Measurements from ENCODE around the gene LIPT2.
"Not testable (repeated sequence)": the region's sequence is repeated elsewhere in the genome, so short reads cannot be mapped to it uniquely, and the experiment has no call there.

The LIPT2 gene

DNA sequence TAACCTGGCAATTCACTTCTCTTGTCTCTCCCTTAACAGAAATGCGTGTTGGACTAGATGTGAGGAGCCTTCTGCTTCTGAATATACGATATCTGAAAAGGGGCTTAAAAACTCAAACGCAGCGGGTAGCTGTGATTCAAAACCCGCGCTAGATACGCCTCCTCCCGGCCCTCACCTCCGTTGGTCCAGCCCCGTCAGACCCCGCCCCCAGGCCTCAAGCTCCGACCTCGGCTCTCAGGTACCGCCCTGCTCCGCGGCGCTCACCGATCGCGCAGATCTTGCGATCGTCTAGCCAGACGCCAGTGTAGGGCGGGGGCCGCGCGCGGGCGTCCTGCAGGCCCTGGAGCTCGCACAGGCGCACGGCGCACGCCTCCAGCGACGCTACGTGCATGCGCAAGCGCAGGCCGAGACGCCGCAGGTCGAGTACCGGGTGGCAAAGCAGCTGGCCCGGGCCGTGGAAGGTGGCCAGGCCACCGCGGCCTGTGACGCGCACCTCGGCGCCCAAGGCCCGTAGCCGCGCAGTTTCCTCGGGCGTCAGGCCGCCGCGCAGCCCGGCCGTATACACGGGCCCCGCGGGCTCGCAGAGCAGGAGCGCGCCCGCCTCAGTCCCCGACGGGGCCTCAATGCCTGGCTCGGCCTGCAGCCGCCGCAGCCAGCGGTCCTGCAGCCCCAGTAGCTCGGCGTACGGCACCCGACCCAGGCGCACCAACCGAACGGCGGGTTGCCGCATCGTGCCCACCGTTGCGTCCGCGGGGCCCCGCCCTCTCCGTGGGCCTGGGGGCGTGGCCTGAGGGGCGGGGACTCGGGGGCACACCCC lies at the start of gene LIPT2:
LIPT2 (minus strand) TSS at position 751 of the 817 bp plus-strand sequence; CDS start at position 730, 21 bp downstream.
- Mint-ChIP-seq H3K4me1 (peaks cover 23% of the 10 kb centered on the region), H3K9me3 (no peaks in the 10 kb centered on the region), H3K27me3 (no peaks in the 10 kb centered on the region), H3K4me3 (peak within 1 kb of the TSS; percentile 69), H3K27ac (ENCODE audit: low read depth) (peak within 1 kb of the TSS; percentile 54), H3K36me3 (ENCODE audit: insufficient read depth) (peaks cover 4% of the 10 kb centered on the region)
- peak; percentile 91 to 95 for DNase-seq (ENCODE audit: low spot score in 2 of 2)
- peak; percentile 99 for ATAC-seq (replicated peaks; ENCODE audit: extremely low read depth, poor library complexity, severe bottlenecking)

DNA sequence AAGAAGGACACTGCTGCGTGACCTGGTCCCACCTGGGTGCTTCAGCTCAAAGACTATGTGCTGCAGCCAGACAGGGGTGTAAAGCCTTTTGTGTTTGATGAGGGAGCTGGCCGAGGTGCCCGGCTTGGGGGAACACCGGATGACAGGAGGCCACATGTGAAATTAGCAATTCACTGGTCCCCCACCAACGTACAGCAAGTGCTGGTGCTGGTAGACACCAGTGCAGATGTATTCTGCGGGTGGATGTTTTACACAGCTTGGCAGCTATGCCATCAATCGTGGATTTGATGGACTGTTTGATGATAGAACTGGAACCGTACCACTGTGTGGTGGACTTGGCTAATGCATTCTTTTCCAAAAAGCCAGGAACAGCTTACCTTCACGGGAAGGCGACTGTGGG lies 47.9 kb upstream of the LIPT2 start:
- no peak overlapping the region for H3K27ac Mint-ChIP-seq (ENCODE audit: low read depth)
- no peak for DNase-seq (ENCODE audit: low spot score in 2 of 2)
- ATAC-seq (replicated peaks; ENCODE audit: extremely low read depth, poor library complexity, severe bottlenecking): no peak
- H3K36me3 Mint-ChIP-seq (ENCODE audit: insufficient read depth): no peaks in the 10 kb centered on the region
- no peak overlapping the region for H3K4me3 Mint-ChIP-seq
- H3K27me3 Mint-ChIP-seq: peaks cover 48% of the 10 kb centered on the region
- H3K4me1 Mint-ChIP-seq: no peaks in the 10 kb centered on the region
- peaks cover 12% of the 10 kb centered on the region for H3K9me3 Mint-ChIP-seq

GRCh38 chr11:74540270-74540669 lies 46.7 kb upstream of the LIPT2 start:
- H3K4me1 Mint-ChIP-seq: no peaks in the 10 kb centered on the region
- no peak for ATAC-seq (replicated peaks; ENCODE audit: extremely low read depth, poor library complexity, severe bottlenecking)
- H3K27ac Mint-ChIP-seq (ENCODE audit: low read depth): no peak overlapping the region
- H3K27me3 Mint-ChIP-seq: peaks cover 48% of the 10 kb centered on the region
- no peak overlapping the region for H3K4me3 Mint-ChIP-seq
- H3K36me3 Mint-ChIP-seq (ENCODE audit: insufficient read depth): no peaks in the 10 kb centered on the region
- DNase-seq (ENCODE audit: low spot score in 2 of 2): no peak
- H3K9me3 Mint-ChIP-seq: peaks cover 12% of the 10 kb centered on the region

DNA sequence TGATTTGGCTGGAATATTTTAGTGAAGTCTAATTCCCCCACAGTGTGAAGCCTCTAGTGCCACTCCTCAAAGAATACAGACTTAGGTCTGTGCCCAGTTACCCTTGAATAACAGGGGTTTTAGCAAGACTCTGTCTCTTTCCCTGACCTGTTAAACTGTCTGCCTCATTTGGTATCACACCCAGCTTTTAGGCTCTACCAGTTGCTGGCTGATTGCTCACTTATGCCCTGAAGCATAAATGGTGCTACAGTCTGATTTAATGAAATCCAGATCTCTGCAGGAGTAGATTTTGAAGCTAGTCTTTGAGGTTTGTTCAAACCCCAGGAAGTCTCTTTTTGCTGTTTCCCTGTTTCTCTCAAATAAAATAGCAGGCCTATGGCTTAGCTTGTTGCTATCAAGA lies 45.2 kb upstream of the LIPT2 start:
- ATAC-seq (replicated peaks; ENCODE audit: extremely low read depth, poor library complexity, severe bottlenecking) (no peak), DNase-seq (ENCODE audit: low spot score in 2 of 2) (no peak)
- Mint-ChIP-seq H3K4me1 (no peaks in the 10 kb centered on the region), H3K36me3 (ENCODE audit: insufficient read depth) (no peaks in the 10 kb centered on the region), H3K9me3 (peaks cover 12% of the 10 kb centered on the region), H3K27ac (ENCODE audit: low read depth) (no peak overlapping the region), H3K27me3 (peaks cover 61% of the 10 kb centered on the region), H3K4me3 (no peak overlapping the region)

- no peaks in the 10 kb centered on the region for H3K36me3 Mint-ChIP-seq (ENCODE audit: insufficient read depth)
- no peaks in the 10 kb centered on the region for H3K4me1 Mint-ChIP-seq
- ATAC-seq (replicated peaks; ENCODE audit: extremely low read depth, poor library complexity, severe bottlenecking) (no peak), DNase-seq (ENCODE audit: low spot score in 2 of 2) (no peak)
- H3K4me3 Mint-ChIP-seq: no peak overlapping the region
- peaks cover 58% of the 10 kb centered on the region for H3K27me3 Mint-ChIP-seq
- peaks cover 12% of the 10 kb centered on the region for H3K9me3 Mint-ChIP-seq
- H3K27ac Mint-ChIP-seq (ENCODE audit: low read depth): no peak overlapping the region
These were observed 42.0 kb upstream of the LIPT2 start for GRCh38 chr11:74535371-74536160.

DNA sequence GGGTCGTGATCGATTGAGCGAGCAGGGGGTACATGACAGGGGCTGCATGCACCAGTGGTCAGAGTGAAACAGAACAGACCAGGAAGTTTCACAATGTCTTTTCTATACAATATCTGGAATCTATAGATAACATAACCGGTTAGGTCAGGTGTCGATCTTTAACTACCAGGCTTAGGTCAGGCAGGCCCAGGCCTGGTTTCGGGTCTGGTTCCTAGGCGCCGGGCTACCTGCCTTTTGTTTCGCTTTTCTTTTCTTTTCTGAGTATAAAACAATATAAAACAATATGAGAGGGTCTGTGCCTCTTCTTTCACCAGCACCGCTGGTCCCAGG lies 41.4 kb upstream of the LIPT2 start:
- H3K9me3 Mint-ChIP-seq: peaks cover 12% of the 10 kb centered on the region
- not testable (repeated sequence) for H3K4me1 Mint-ChIP-seq; ATAC-seq (replicated peaks; ENCODE audit: extremely low read depth, poor library complexity, severe bottlenecking); H3K4me3 Mint-ChIP-seq; DNase-seq (ENCODE audit: low spot score in 2 of 2); H3K36me3 Mint-ChIP-seq (ENCODE audit: insufficient read depth); H3K27ac Mint-ChIP-seq (ENCODE audit: low read depth)
- H3K27me3 Mint-ChIP-seq: peaks cover 54% of the 10 kb centered on the region

GRCh38 chr11:74534216-74534945 lies 40.9 kb upstream of the LIPT2 start:
- H3K9me3 Mint-ChIP-seq: peaks cover 12% of the 10 kb centered on the region
- H3K27ac Mint-ChIP-seq (ENCODE audit: low read depth): no peak overlapping the region
- DNase-seq (ENCODE audit: low spot score in 2 of 2) (no peak), ATAC-seq (replicated peaks; ENCODE audit: extremely low read depth, poor library complexity, severe bottlenecking) (no peak)
- H3K27me3 Mint-ChIP-seq: peaks cover 56% of the 10 kb centered on the region
- no peak overlapping the region for H3K4me3 Mint-ChIP-seq
- no peaks in the 10 kb centered on the region for H3K36me3 Mint-ChIP-seq (ENCODE audit: insufficient read depth)
- H3K4me1 Mint-ChIP-seq: no peaks in the 10 kb centered on the region

GRCh38 chr11:74533421-74533820 lies 39.9 kb upstream of the LIPT2 start:
- Mint-ChIP-seq H3K4me3 (no peak overlapping the region), H3K9me3 (peaks cover 12% of the 10 kb centered on the region), H3K27ac (ENCODE audit: low read depth) (no peak overlapping the region), H3K4me1 (no peaks in the 10 kb centered on the region), H3K27me3 (peaks cover 52% of the 10 kb centered on the region), H3K36me3 (ENCODE audit: insufficient read depth) (no peaks in the 10 kb centered on the region)
- ATAC-seq (replicated peaks; ENCODE audit: extremely low read depth, poor library complexity, severe bottlenecking): no peak
- no peak for DNase-seq (ENCODE audit: low spot score in 2 of 2)

GRCh38 chr11:74532501-74533246 lies 39.1 kb upstream of the LIPT2 start:
- no peak for ATAC-seq (replicated peaks; ENCODE audit: extremely low read depth, poor library complexity, severe bottlenecking)
- DNase-seq (ENCODE audit: low spot score in 2 of 2): no peak
- H3K4me1 Mint-ChIP-seq: no peaks in the 10 kb centered on the region

DNA sequence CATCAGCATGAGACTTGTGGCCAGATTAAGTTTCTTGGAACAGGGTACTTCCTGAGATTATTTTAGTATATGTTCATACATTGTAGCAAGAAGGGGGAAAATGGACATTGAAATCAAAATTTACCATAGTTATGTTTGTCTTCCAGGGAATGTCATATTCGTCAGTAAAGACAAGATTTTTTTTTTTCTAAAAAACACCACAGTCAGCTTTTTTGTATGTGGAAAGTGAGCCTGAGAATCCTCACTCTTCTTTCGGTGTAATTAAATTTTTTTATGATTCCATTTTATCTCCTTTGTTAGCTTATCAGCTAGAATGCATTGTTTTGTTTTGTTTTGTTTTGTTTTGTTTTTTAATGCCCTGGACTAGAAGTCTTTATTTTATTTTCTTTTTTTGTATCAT lies 31.5 kb upstream of the LIPT2 start:
- Mint-ChIP-seq H3K4me3 (no peak overlapping the region), H3K4me1 (no peaks in the 10 kb centered on the region), H3K36me3 (ENCODE audit: insufficient read depth) (no peaks in the 10 kb centered on the region), H3K9me3 (no peaks in the 10 kb centered on the region), H3K27ac (ENCODE audit: low read depth) (no peak overlapping the region), H3K27me3 (peaks cover 37% of the 10 kb centered on the region)
- DNase-seq (ENCODE audit: low spot score in 2 of 2) (no peak), ATAC-seq (replicated peaks; ENCODE audit: extremely low read depth, poor library complexity, severe bottlenecking) (no peak)

More at GRCh38 chr11:74532501-74533246, 39.1 kb upstream of the LIPT2 start:
- Mint-ChIP-seq H3K27me3 (peaks cover 45% of the 10 kb centered on the region), H3K9me3 (peaks cover 8% of the 10 kb centered on the region), H3K27ac (ENCODE audit: low read depth) (no peak overlapping the region), H3K4me3 (no peak overlapping the region), H3K36me3 (ENCODE audit: insufficient read depth) (no peaks in the 10 kb centered on the region)

DNA sequence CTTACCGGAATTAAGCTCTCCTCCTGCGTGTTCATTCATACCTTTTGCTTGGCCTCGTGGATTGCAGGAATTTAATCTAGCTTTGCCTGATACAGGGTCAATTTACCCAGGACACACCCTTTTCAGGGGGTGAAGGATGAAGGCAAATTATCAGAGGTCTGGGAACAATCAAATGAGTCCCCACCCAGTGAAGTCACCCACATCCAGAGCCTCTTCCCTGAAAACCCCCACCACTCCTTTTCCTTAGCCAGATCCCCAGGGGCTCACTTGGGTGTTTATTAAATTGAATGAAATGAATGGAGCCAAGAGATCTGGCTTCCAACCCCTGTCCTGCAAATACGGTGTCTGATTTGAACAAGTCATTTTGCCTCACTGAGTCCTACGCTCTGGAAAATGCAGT lies 31.0 kb upstream of the LIPT2 start:
- Mint-ChIP-seq H3K4me3 (no peak overlapping the region), H3K36me3 (ENCODE audit: insufficient read depth) (no peaks in the 10 kb centered on the region), H3K27me3 (peaks cover 39% of the 10 kb centered on the region), H3K9me3 (no peaks in the 10 kb centered on the region), H3K27ac (ENCODE audit: low read depth) (no peak overlapping the region), H3K4me1 (no peaks in the 10 kb centered on the region)
- ATAC-seq (replicated peaks; ENCODE audit: extremely low read depth, poor library complexity, severe bottlenecking): no peak
- DNase-seq (ENCODE audit: low spot score in 2 of 2): no peak

DNA sequence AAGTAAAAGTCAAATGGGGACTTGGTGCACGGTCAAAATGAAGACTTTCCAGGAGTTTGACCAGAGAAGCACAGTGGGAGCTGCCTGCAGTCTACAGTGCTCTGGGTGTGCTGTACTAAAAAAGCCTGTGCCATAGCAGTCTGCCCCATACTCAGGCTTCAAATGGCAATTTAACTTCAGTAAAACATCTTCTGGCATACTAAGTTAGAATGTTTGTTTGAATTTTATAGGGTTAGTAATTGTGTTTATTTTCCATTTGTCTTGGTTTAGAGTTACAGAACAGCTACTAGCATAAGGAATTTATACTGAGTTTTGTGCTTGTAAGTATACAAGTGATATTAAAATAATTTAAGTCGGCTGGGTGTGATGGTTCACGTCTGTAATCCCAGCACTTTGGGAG lies 29.3 kb upstream of the LIPT2 start:
- H3K4me1 Mint-ChIP-seq: no peaks in the 10 kb centered on the region
- DNase-seq (ENCODE audit: low spot score in 2 of 2) (no peak), ATAC-seq (replicated peaks; ENCODE audit: extremely low read depth, poor library complexity, severe bottlenecking) (no peak)
- no peak overlapping the region for H3K27ac Mint-ChIP-seq (ENCODE audit: low read depth)
- no peaks in the 10 kb centered on the region for H3K36me3 Mint-ChIP-seq (ENCODE audit: insufficient read depth)
- H3K9me3 Mint-ChIP-seq: no peaks in the 10 kb centered on the region
- peaks cover 32% of the 10 kb centered on the region for H3K27me3 Mint-ChIP-seq
- H3K4me3 Mint-ChIP-seq: no peak overlapping the region

Data from central memory CD8-positive, alpha-beta T cell (primary cell).